H9 (cell line): ENCODE measurements around the gene KRTAP19-5. TPM values are rescaled to one million over a fixed set of nuclear protein-coding genes. Genes with fewer than 3 reads are reported as not detected.

ENCODE experiments used
- DNase-seq: peaks from one replicate; pipeline ENCODE4 v3.0.0-alpha.2; 2017
- H2AFZ ChIP-seq: one replicate; pipeline ENCODE4 v1.6.1; 2013; ENCODE audit warnings: mild to moderate bottlenecking, low read length, control low read depth, moderate library complexity
- H2AK5ac ChIP-seq: 2 replicates; pipeline ENCODE4 v1.6.1; 2013; ENCODE audit warnings: low read length, control low read depth, mixed read lengths; ENCODE audit not compliant: insufficient read length
- H2BK120ac ChIP-seq: one replicate; pipeline ENCODE4 v1.6.1; 2013; ENCODE audit warnings: low read depth, mild to moderate bottlenecking, low read length, control low read depth, inconsistent platforms; ENCODE audit not compliant: poor library complexity, severe bottlenecking
- H2BK12ac ChIP-seq: 2 replicates; pipeline ENCODE4 v1.6.1; 2013; ENCODE audit warnings: low read length, control low read depth, mixed read lengths, low read depth; ENCODE audit not compliant: insufficient read length
- H2BK15ac ChIP-seq: 2 replicates; pipeline ENCODE4 v1.6.1; 2013; ENCODE audit warnings: low read depth, low read length, control low read depth
- H2BK20ac ChIP-seq: one replicate; pipeline ENCODE4 v1.6.1; 2013; ENCODE audit warnings: low read depth, mild to moderate bottlenecking, low read length, control low read depth, inconsistent platforms; ENCODE audit not compliant: poor library complexity, severe bottlenecking
- H2BK5ac ChIP-seq: 2 replicates; pipeline ENCODE4 v1.6.1; 2013; ENCODE audit warnings: low read length, control low read depth, mixed read lengths; ENCODE audit not compliant: insufficient read length
- H3K14ac ChIP-seq: 2 replicates; pipeline ENCODE4 v1.6.1; 2013; ENCODE audit warnings: low read length, control low read depth; ENCODE audit not compliant: insufficient read depth
- H3K18ac ChIP-seq: 2 replicates; pipeline ENCODE4 v1.6.1; 2013; ENCODE audit warnings: low read depth, mild to moderate bottlenecking, mixed read lengths, low read length, control low read depth; ENCODE audit not compliant: insufficient read length
- H3K23ac ChIP-seq: 2 replicates; pipeline ENCODE4 v1.6.1; 2013; ENCODE audit warnings: low read length, control low read depth, mixed read lengths, low read depth; ENCODE audit not compliant: insufficient read length
- H3K23me2 ChIP-seq: 2 replicates; pipeline ENCODE4 v1.6.1; 2013; ENCODE audit warnings: low read depth, mild to moderate bottlenecking, mixed read lengths, low read length, control low read depth; ENCODE audit not compliant: insufficient read length, poor library complexity, severe bottlenecking
- H3K27ac ChIP-seq: 2 replicates; pipeline ENCODE4 v1.5.1; 2013; ENCODE audit warnings: low read length, control low read depth, mixed read lengths, low read depth; ENCODE audit not compliant: insufficient read length
- H3K27me3 ChIP-seq: 2 replicates; pipeline ENCODE4 v1.6.1; 2013; ENCODE audit warnings: low read length, control low read depth, inconsistent platforms; ENCODE audit not compliant: insufficient read depth
- H3K4ac ChIP-seq: 2 replicates; pipeline ENCODE4 v1.6.1; 2013; ENCODE audit warnings: low read depth, mild to moderate bottlenecking, control low read depth, inconsistent platforms, low read length, moderate library complexity
- H3K4me1 ChIP-seq: 2 replicates; pipeline ENCODE4 v1.6.1; 2013; ENCODE audit warnings: low read length, control low read depth, inconsistent platforms; ENCODE audit not compliant: insufficient read depth
- H3K4me2 ChIP-seq: 2 replicates; pipeline ENCODE4 v1.6.1; 2013; ENCODE audit warnings: low read length, control low read depth, mixed read lengths; ENCODE audit not compliant: insufficient read length, insufficient read depth
- H3K56ac ChIP-seq: 2 replicates; pipeline ENCODE4 v1.6.1; 2013; ENCODE audit warnings: low read depth, mild to moderate bottlenecking, mixed read lengths, low read length, control low read depth; ENCODE audit not compliant: insufficient read length
- H3K79me1 ChIP-seq: 2 replicates; pipeline ENCODE4 v1.6.1; 2013; ENCODE audit warnings: low read depth, mild to moderate bottlenecking, moderate library complexity, low read length, control low read depth, inconsistent platforms; ENCODE audit not compliant: insufficient read depth, poor library complexity, severe bottlenecking
- H3K79me2 ChIP-seq: 2 replicates; pipeline ENCODE4 v1.6.1; 2013; ENCODE audit warnings: low read length, control low read depth, inconsistent platforms; ENCODE audit not compliant: insufficient read depth
- H3K9ac ChIP-seq: 2 replicates; pipeline ENCODE4 v1.6.1; 2013; ENCODE audit warnings: low read length, control low read depth, mixed read lengths; ENCODE audit not compliant: insufficient read length; ENCODE audit errors: extremely low read depth
- H3K9me3 ChIP-seq: one replicate; pipeline ENCODE4 v1.6.1; 2013; ENCODE audit warnings: low read depth, low read length, inconsistent platforms; ENCODE audit not compliant: control insufficient read depth
- H3T11ph ChIP-seq: one replicate; pipeline ENCODE4 v1.6.1; 2013; ENCODE audit warnings: mild to moderate bottlenecking, low read length, control low read depth, inconsistent platforms
- H4K20me1 ChIP-seq: one replicate; pipeline ENCODE4 v1.6.1; 2013; ENCODE audit not compliant: control insufficient read depth, insufficient read length, insufficient read depth
- H4K5ac ChIP-seq: 2 replicates; pipeline ENCODE4 v1.6.1; 2013; ENCODE audit warnings: low read depth, mild to moderate bottlenecking, mixed read lengths, low read length, control low read depth; ENCODE audit not compliant: insufficient read length
- H4K8ac ChIP-seq: replicated peaks from 2 replicates; pipeline ENCODE4 v1.6.1; 2013; ENCODE audit warnings: low read length, control low read depth, mixed read lengths, low read depth; ENCODE audit not compliant: insufficient read length
- H4K91ac ChIP-seq: 2 replicates; pipeline ENCODE4 v1.6.1; 2013; ENCODE audit warnings: low read depth, mild to moderate bottlenecking, moderate library complexity, mixed read lengths, low read length, control low read depth; ENCODE audit not compliant: insufficient read length
- H3K27ac Mint-ChIP-seq, 3 experiments: 2 replicates in 2 of 3; 3 replicates in 1 of 3; pipeline ENCODE4 v1.8.0; 2020 to 2021; ENCODE audit warnings: mixed read lengths in 3 of 3, mild to moderate bottlenecking in 1 of 3, moderate library complexity in 1 of 3
- H3K27me3 Mint-ChIP-seq: 2 replicates; pipeline ENCODE4 v1.8.0; 2021; ENCODE audit warnings: low read depth, mild to moderate bottlenecking, moderate library complexity, mixed read lengths
- H3K36me3 Mint-ChIP-seq, 3 experiments: 2 replicates in 2 of 3; 3 replicates in 1 of 3; pipeline ENCODE4 v1.8.0; 2020 to 2021; ENCODE audit warnings: low read depth in 3 of 3, mixed read lengths in 3 of 3; ENCODE audit not compliant: insufficient read depth in 1 of 3
- H3K4me1 Mint-ChIP-seq, 2 experiments: 2 replicates each; pipeline ENCODE4 v1.8.0; 2020; ENCODE audit warnings: mixed read lengths in 2 of 2
- H3K4me3 Mint-ChIP-seq, 2 experiments: 2 replicates in 1 of 2; 3 replicates in 1 of 2; pipeline ENCODE4 v1.8.0; 2020 to 2021; ENCODE audit warnings: mild to moderate bottlenecking in 2 of 2, mixed read lengths in 2 of 2, moderate library complexity in 1 of 2
- H3K9me3 Mint-ChIP-seq, 2 experiments: 2 replicates in 1 of 2; 3 replicates in 1 of 2; pipeline ENCODE4 v1.8.0; 2020; ENCODE audit warnings: mild to moderate bottlenecking in 2 of 2, mixed read lengths in 2 of 2, moderate library complexity in 1 of 2
- WGBS: extraction: QIAGEN DNeasy Blood & Tissue Kit; methylation state at CpG from one replicate; pipeline ENCODE4 v1.1.7; 2013; ENCODE audit warnings: missing lambda C conversion rate, low lambda C conversion rate, mixed read lengths; ENCODE audit not compliant: insufficient read length; ENCODE audit errors: extremely low coverage; 5-methylcytosine and 5-hydroxymethylcytosine counted together
- total RNA-seq: library from RNA; stranded (reverse); gene quantifications from 2 replicates; pipeline ENCODE4 v1.2.1, GENCODE V29; 2021
- TF ChIP-seq, protein P1 (sequence below): fragments of 200-600 bp; sonication (generic); conservative IDR thresholded peaks from 3 replicates; pipeline ENCODE4 v1.8.0; 2021; ENCODE audit warnings: antibody characterized with exemption, mild to moderate bottlenecking

The KRTAP19-5 gene
- total RNA-seq, 1 experiment from 2014 or later: not detected

DNA sequence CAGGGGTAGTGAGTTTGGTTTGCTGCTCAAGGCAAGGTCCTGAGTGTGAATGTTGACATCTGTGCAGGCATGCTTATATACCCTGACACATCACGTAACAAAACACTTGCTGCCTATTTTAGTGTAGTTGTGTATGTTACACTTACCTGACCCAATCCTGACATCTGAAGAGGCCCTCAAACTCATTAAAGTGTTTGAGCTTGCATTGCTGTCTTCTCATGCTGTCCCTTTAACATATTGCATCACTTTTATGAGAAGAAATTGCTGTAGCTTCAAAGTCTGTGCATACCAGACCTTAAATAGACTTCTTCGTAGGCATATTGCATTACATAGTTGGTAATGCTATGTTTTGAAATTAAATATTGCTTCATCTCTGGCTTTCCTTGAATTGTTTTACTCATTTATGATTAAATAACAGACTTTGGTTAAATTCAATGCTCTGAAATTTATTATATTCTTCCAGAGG, 9.9 kb downstream of the KRTAP19-5 start, which contains the start of gene KRTAP19-3:
TSS of gene KRTAP19-3 (minus strand) at position 51 of the 466 bp plus-strand sequence. CDS start 56 bp downstream, outside the sequence.
- H3K27me3 ChIP-seq: no peaks in the 10 kb centered on the region
- H3K4me2 ChIP-seq: no peak within 1 kb of the TSS
- WGBS: no CpG with 5 or more reads among the region's 2 CpGs
- no peaks in the 10 kb centered on the region for H3K79me1 ChIP-seq
- H3K9me3 Mint-ChIP-seq: peaks cover 17 to 26% of the 10 kb centered on the region in 2 experiments
- no peaks in the 10 kb centered on the region for H4K20me1 ChIP-seq
- no peak within 1 kb of the TSS for H2BK120ac ChIP-seq
- no peak within 1 kb of the TSS for H3K56ac ChIP-seq
- H3K9ac ChIP-seq: no peak within 1 kb of the TSS
- H3K4me1 Mint-ChIP-seq: no peaks in the 10 kb centered on the region
- H3K14ac ChIP-seq: no peak within 1 kb of the TSS
- no peak within 1 kb of the TSS for H2BK5ac ChIP-seq
- no peak within 1 kb of the TSS for H4K91ac ChIP-seq
- DNase-seq: no peak
- no peak within 1 kb of the TSS for H4K8ac ChIP-seq
- H2BK12ac ChIP-seq: no peak within 1 kb of the TSS
- H2BK20ac ChIP-seq: no peak within 1 kb of the TSS
- H3K4me1 ChIP-seq: no peaks in the 10 kb centered on the region
- no peak within 1 kb of the TSS for H3T11ph ChIP-seq
- no peak within 1 kb of the TSS for H2AK5ac ChIP-seq
- H3K36me3 Mint-ChIP-seq: peaks cover 2 to 19% (median 6%) of the 10 kb centered on the region in 3 experiments; a peak in 5 of 7 replicates
- H3K4ac ChIP-seq: no peak within 1 kb of the TSS
- no peaks in the 10 kb centered on the region for H3K23me2 ChIP-seq
- no peak within 1 kb of the TSS for H4K5ac ChIP-seq
- H3K27ac Mint-ChIP-seq: no peak within 1 kb of the TSS
- no peak within 1 kb of the TSS for H3K23ac ChIP-seq
- H2BK15ac ChIP-seq: no peak within 1 kb of the TSS
- TF ChIP-seq, protein P1, sequence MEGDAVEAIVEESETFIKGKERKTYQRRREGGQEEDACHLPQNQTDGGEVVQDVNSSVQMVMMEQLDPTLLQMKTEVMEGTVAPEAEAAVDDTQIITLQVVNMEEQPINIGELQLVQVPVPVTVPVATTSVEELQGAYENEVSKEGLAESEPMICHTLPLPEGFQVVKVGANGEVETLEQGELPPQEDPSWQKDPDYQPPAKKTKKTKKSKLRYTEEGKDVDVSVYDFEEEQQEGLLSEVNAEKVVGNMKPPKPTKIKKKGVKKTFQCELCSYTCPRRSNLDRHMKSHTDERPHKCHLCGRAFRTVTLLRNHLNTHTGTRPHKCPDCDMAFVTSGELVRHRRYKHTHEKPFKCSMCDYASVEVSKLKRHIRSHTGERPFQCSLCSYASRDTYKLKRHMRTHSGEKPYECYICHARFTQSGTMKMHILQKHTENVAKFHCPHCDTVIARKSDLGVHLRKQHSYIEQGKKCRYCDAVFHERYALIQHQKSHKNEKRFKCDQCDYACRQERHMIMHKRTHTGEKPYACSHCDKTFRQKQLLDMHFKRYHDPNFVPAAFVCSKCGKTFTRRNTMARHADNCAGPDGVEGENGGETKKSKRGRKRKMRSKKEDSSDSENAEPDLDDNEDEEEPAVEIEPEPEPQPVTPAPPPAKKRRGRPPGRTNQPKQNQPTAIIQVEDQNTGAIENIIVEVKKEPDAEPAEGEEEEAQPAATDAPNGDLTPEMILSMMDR: no peak
- H3K27ac ChIP-seq: no peak within 1 kb of the TSS
- no peak within 1 kb of the TSS for H3K18ac ChIP-seq
- no peaks in the 10 kb centered on the region for H3K79me2 ChIP-seq
- no peaks in the 10 kb centered on the region; the same call in 1 of the 2 replicates for H3K27me3 Mint-ChIP-seq
- no peak within 1 kb of the TSS for H3K4me3 Mint-ChIP-seq
- no peaks in the 10 kb centered on the region for H3K9me3 ChIP-seq
- H2AFZ ChIP-seq: no peak within 1 kb of the TSS
